ENCODE results near the gene MAGI2.

GRCh38 chr7:78253850-78254725, 1199.4 kb downstream of the MAGI2 start:
- TF ChIP-seq EZH2phosphoT487 (IDR thresholded peaks at IDR 0.05; ENCODE audit: insufficient read depth, low read depth), result no peak
- no peak for TF ChIP-seq EZH2 (IDR thresholded peaks at IDR 0.05; ENCODE audit: insufficient read depth, poor library complexity, severe bottlenecking)
